ENCODE results near the gene ALG12. TPM values are rescaled to one million over a fixed set of nuclear protein-coding genes. Genes with fewer than 3 reads are reported as not detected.

ALG12 gene
- total RNA-seq, 1 experiment from 2014 or later: 18.6 TPM

- peaks cover 15% of the 10 kb centered on the region for H3K36me3 ChIP-seq (ENCODE audit: insufficient read depth, low read length, poor library complexity, severe bottlenecking)
- intact Hi-C loops (cut with micrococcal nuclease; ENCODE audit: unreplicated experiment): loop anchor here (5.0 kb wide), 1 partner anchor 148 kb away; no protein-coding TSS in a partner anchor
- DNase-seq (ENCODE audit: low spot score): no peak
- CTCF ChIA-PET: no interaction called here
- TF ChIP-seq EZH2 (IDR thresholded peaks at IDR 0.05; ENCODE audit: borderline replicate concordance, low read depth, low read length, poor library complexity, severe bottlenecking) (no peak), CTCF (conservative IDR thresholded peaks at IDR 0.05; ENCODE audit: low read depth, low read length) (no peak)
- no peak overlapping the region for H3K27ac ChIP-seq (ENCODE audit: low read depth, low read length, poor library complexity, severe bottlenecking)
- H3K4me1 ChIP-seq (ENCODE audit: insufficient read depth, low read length, poor library complexity, severe bottlenecking): peaks cover 6% of the 10 kb centered on the region
- H3K4me3 ChIP-seq (ENCODE audit: low read depth, low read length, poor library complexity, severe bottlenecking): no peak overlapping the region
- no peaks in the 10 kb centered on the region for H3K27me3 ChIP-seq (replicated peaks; ENCODE audit: insufficient read depth, low read depth, low read length, poor library complexity)
- no peaks in the 10 kb centered on the region for H3K9me3 ChIP-seq (ENCODE audit: low read depth, low read length, poor library complexity, severe bottlenecking)
- BruUV-seq (replicated peaks): no TSS peak
- POLR2A ChIA-PET (ENCODE audit: low non-redundant PET): interaction anchor here (0.6 kb wide), 1 partner anchor 595 kb away, joined by 4 read pairs; no protein-coding TSS in a partner anchor
Observed at GRCh38 chr22:49915610-49916009, 2.6 kb downstream of the ALG12 start.

GRCh38 chr22:49914256-49914655 is 4.0 kb downstream of the ALG12 start:
- Histone ChIP-seq H3K36me3 (ENCODE audit: insufficient read depth, low read length, poor library complexity, severe bottlenecking) (peaks cover 15% of the 10 kb centered on the region), H3K27me3 (replicated peaks; ENCODE audit: insufficient read depth, low read depth, low read length, poor library complexity) (no peaks in the 10 kb centered on the region), H3K4me3 (ENCODE audit: low read depth, low read length, poor library complexity, severe bottlenecking) (no peak overlapping the region), H3K9me3 (ENCODE audit: low read depth, low read length, poor library complexity, severe bottlenecking) (no peaks in the 10 kb centered on the region), H3K27ac (ENCODE audit: low read depth, low read length, poor library complexity, severe bottlenecking) (no peak overlapping the region), H3K4me1 (ENCODE audit: insufficient read depth, low read length, poor library complexity, severe bottlenecking) (peaks cover 1% of the 10 kb centered on the region)
- ChIA-PET CTCF (no interaction called here), POLR2A (ENCODE audit: low non-redundant PET) (no interaction called here)
- DNase-seq (ENCODE audit: low spot score): no peak
- TF ChIP-seq EZH2 (IDR thresholded peaks at IDR 0.05; ENCODE audit: borderline replicate concordance, low read depth, low read length, poor library complexity, severe bottlenecking) (no peak), CTCF (conservative IDR thresholded peaks at IDR 0.05; ENCODE audit: low read depth, low read length) (no peak)
- no TSS peak for BruUV-seq (replicated peaks)
- intact Hi-C loops (cut with micrococcal nuclease; ENCODE audit: unreplicated experiment): no loop called here

- DNase-seq (ENCODE audit: low spot score): no peak
Observed at GRCh38 chr22:49913446-49913845, 4.8 kb downstream of the ALG12 start.

More at GRCh38 chr22:49913446-49913845, 4.8 kb downstream of the ALG12 start:
- no peaks in the 10 kb centered on the region for H3K9me3 ChIP-seq (ENCODE audit: low read depth, low read length, poor library complexity, severe bottlenecking)
- no peak for TF ChIP-seq CTCF (conservative IDR thresholded peaks at IDR 0.05; ENCODE audit: low read depth, low read length)
- no peak for TF ChIP-seq EZH2 (IDR thresholded peaks at IDR 0.05; ENCODE audit: borderline replicate concordance, low read depth, low read length, poor library complexity, severe bottlenecking)
- H3K27me3 ChIP-seq (replicated peaks; ENCODE audit: insufficient read depth, low read depth, low read length, poor library complexity): no peaks in the 10 kb centered on the region
- POLR2A ChIA-PET (ENCODE audit: low non-redundant PET): no interaction called here
- intact Hi-C loops (cut with micrococcal nuclease; ENCODE audit: unreplicated experiment): no loop called here
- H3K36me3 ChIP-seq (ENCODE audit: insufficient read depth, low read length, poor library complexity, severe bottlenecking): peaks cover 23% of the 10 kb centered on the region
- H3K4me3 ChIP-seq (ENCODE audit: low read depth, low read length, poor library complexity, severe bottlenecking): no peak overlapping the region
- CTCF ChIA-PET: no interaction called here
- H3K4me1 ChIP-seq (ENCODE audit: insufficient read depth, low read length, poor library complexity, severe bottlenecking): no peaks in the 10 kb centered on the region
- BruUV-seq (replicated peaks): no TSS peak
- no peak overlapping the region for H3K27ac ChIP-seq (ENCODE audit: low read depth, low read length, poor library complexity, severe bottlenecking)
